Duodenal mucosa (tissue), 2 donors: ENCODE results near the gene CEP128.

Experiments
- H3K27ac ChIP-seq: one replicate; pipeline ENCODE4 v1.7.0; 2013; ENCODE audit warnings: low read depth, low read length
- H3K27me3 ChIP-seq, 2 donors: one replicate each; pipeline ENCODE4 v1.7.0; 2013; ENCODE audit warnings: low read length in 2 of 2, control low read depth in 1 of 2; ENCODE audit not compliant: insufficient read depth in 2 of 2, control insufficient read depth in 1 of 2
- H3K36me3 ChIP-seq, 2 donors: one replicate each; pipeline ENCODE4 v1.7.0; 2013; ENCODE audit warnings: low read length in 2 of 2, control low read depth in 1 of 2; ENCODE audit not compliant: insufficient read depth in 2 of 2, control insufficient read depth in 1 of 2
- H3K4me1 ChIP-seq, 2 donors: one replicate each; pipeline ENCODE4 v1.7.0; 2013; ENCODE audit warnings: low read length in 2 of 2, control low read depth in 1 of 2; ENCODE audit not compliant: insufficient read depth in 2 of 2, control insufficient read depth in 1 of 2
- H3K4me3 ChIP-seq, 2 donors: one replicate each; pipeline ENCODE4 v1.7.0; 2013; ENCODE audit warnings: low read length in 2 of 2, low read depth in 1 of 2
- H3K9ac ChIP-seq, 2 donors: one replicate each; pipeline ENCODE4 v1.7.0; 2013; ENCODE audit warnings: low read length in 2 of 2, low read depth in 1 of 2
- H3K9me3 ChIP-seq, 2 donors: one replicate each; pipeline ENCODE4 v1.7.0; 2013; ENCODE audit warnings: low read length in 2 of 2, control low read depth in 1 of 2; ENCODE audit not compliant: control insufficient read depth in 1 of 2

Gene CEP128

GRCh38 chr14:80615831-80616230, 325.7 kb downstream of the CEP128 start:
- Histone ChIP-seq H3K27me3 (no peaks in the 10 kb centered on the region), H3K27ac (no peak overlapping the region), H3K4me3 (no peak overlapping the region), H3K4me1 (no peaks in the 10 kb centered on the region), H3K9ac (no peak overlapping the region), H3K36me3 (no peaks in the 10 kb centered on the region), H3K9me3 (no peaks in the 10 kb centered on the region)

- Histone ChIP-seq H3K27me3 (no peaks in the 10 kb centered on the region), H3K4me3 (no peak overlapping the region), H3K9me3 (no peaks in the 10 kb centered on the region), H3K27ac (no peak overlapping the region), H3K4me1 (no peaks in the 10 kb centered on the region), H3K9ac (no peak overlapping the region), H3K36me3 (no peaks in the 10 kb centered on the region)
These were observed 332.5 kb downstream of the CEP128 start for GRCh38 chr14:80609055-80609454.

- Histone ChIP-seq H3K27ac (no peak overlapping the region), H3K9ac (no peak overlapping the region), H3K4me3 (no peak overlapping the region), H3K27me3 (no peaks in the 10 kb centered on the region), H3K4me1 (no peaks in the 10 kb centered on the region), H3K36me3 (no peaks in the 10 kb centered on the region), H3K9me3 (no peaks in the 10 kb centered on the region)
These were observed 333.0 kb downstream of the CEP128 start for GRCh38 chr14:80608563-80608962.

GRCh38 chr14:80607430-80608190, 333.9 kb downstream of the CEP128 start:
- H3K27me3 ChIP-seq: no peaks in the 10 kb centered on the region

GRCh38 chr14:80606347-80606772, 335.2 kb downstream of the CEP128 start:
- H3K4me1 ChIP-seq: no peaks in the 10 kb centered on the region
- H3K27ac ChIP-seq: no peak overlapping the region
- no peak overlapping the region for H3K9ac ChIP-seq
- no peaks in the 10 kb centered on the region for H3K36me3 ChIP-seq
- no peaks in the 10 kb centered on the region for H3K27me3 ChIP-seq
- H3K9me3 ChIP-seq: no peaks in the 10 kb centered on the region
- no peak overlapping the region for H3K4me3 ChIP-seq

More at GRCh38 chr14:80607430-80608190, 333.9 kb downstream of the CEP128 start:
- Histone ChIP-seq H3K9ac (no peak overlapping the region), H3K9me3 (no peaks in the 10 kb centered on the region), H3K4me1 (no peaks in the 10 kb centered on the region), H3K36me3 (no peaks in the 10 kb centered on the region), H3K4me3 (no peak overlapping the region), H3K27ac (no peak overlapping the region)

GRCh38 chr14:80605536-80605935, 336.0 kb downstream of the CEP128 start:
- Histone ChIP-seq H3K27me3 (no peaks in the 10 kb centered on the region), H3K36me3 (no peaks in the 10 kb centered on the region), H3K9ac (no peak overlapping the region), H3K4me1 (no peaks in the 10 kb centered on the region), H3K4me3 (no peak overlapping the region), H3K9me3 (no peaks in the 10 kb centered on the region), H3K27ac (no peak overlapping the region)

GRCh38 chr14:80602946-80603345, 338.6 kb downstream of the CEP128 start:
- Histone ChIP-seq H3K36me3 (no peaks in the 10 kb centered on the region), H3K9me3 (no peaks in the 10 kb centered on the region), H3K27me3 (no peaks in the 10 kb centered on the region), H3K4me1 (no peaks in the 10 kb centered on the region), H3K9ac (no peak overlapping the region), H3K27ac (no peak overlapping the region), H3K4me3 (no peak overlapping the region)

- no peaks in the 10 kb centered on the region for H3K4me1 ChIP-seq
- no peak overlapping the region for H3K27ac ChIP-seq
- H3K36me3 ChIP-seq: no peaks in the 10 kb centered on the region
- no peaks in the 10 kb centered on the region for H3K9me3 ChIP-seq
- H3K4me3 ChIP-seq: no peak overlapping the region
- no peak overlapping the region for H3K9ac ChIP-seq
- no peaks in the 10 kb centered on the region for H3K27me3 ChIP-seq
These were observed 354.3 kb downstream of the CEP128 start for GRCh38 chr14:80587096-80587724.

- no peaks in the 10 kb centered on the region for H3K27me3 ChIP-seq
- no peaks in the 10 kb centered on the region for H3K9me3 ChIP-seq
- H3K4me3 ChIP-seq: no peak overlapping the region
- no peak overlapping the region for H3K27ac ChIP-seq
- no peaks in the 10 kb centered on the region for H3K4me1 ChIP-seq
- H3K9ac ChIP-seq: no peak overlapping the region
- no peaks in the 10 kb centered on the region for H3K36me3 ChIP-seq
These were observed 355.4 kb downstream of the CEP128 start for GRCh38 chr14:80586131-80586530.

GRCh38 chr14:80585506-80585835, 356.1 kb downstream of the CEP128 start:
- H3K9ac ChIP-seq: no peak overlapping the region
- no peak overlapping the region for H3K27ac ChIP-seq
- no peaks in the 10 kb centered on the region for H3K9me3 ChIP-seq
- no peaks in the 10 kb centered on the region for H3K27me3 ChIP-seq
- H3K36me3 ChIP-seq: no peaks in the 10 kb centered on the region
- H3K4me3 ChIP-seq: no peak overlapping the region
- no peaks in the 10 kb centered on the region for H3K4me1 ChIP-seq
